Measurements from ENCODE around the gene KLC1. TPM values are rescaled to one million over a fixed set of nuclear protein-coding genes. Genes with fewer than 3 reads are reported as not detected.

KLC1 gene
- total RNA-seq = 217 and 237 TPM in 2 replicates

- peak; percentile 71 for DNase-seq (ENCODE audit: low read depth)
- peak within 1 kb of the TSS; percentile 89 for H3K4me3 ChIP-seq (ENCODE audit: low read depth, low read length)
- no peak for TF ChIP-seq CTCF (IDR thresholded peaks at IDR 0.05; ENCODE audit: insufficient read depth, low read depth, low read length)
These were observed at the start of gene KLC1 for GRCh38 chr14:103628684-103629502. KLC1 (plus strand) TSS chr14:103629211; CDS start chr14:103654565, 25,354 bp downstream.

- DNase-seq (ENCODE audit: low read depth) = no peak
- TF ChIP-seq CTCF (IDR thresholded peaks at IDR 0.05; ENCODE audit: insufficient read depth, low read depth, low read length) = no peak
- H3K4me3 ChIP-seq (ENCODE audit: low read depth, low read length) = no peak overlapping the region
These were observed 47.8 kb upstream of the KLC1 start for GRCh38 chr14:103581206-103581605.

- H3K4me3 ChIP-seq (ENCODE audit: low read depth, low read length) = no peak overlapping the region
- no peak for DNase-seq (ENCODE audit: low read depth)
- TF ChIP-seq CTCF (IDR thresholded peaks at IDR 0.05; ENCODE audit: insufficient read depth, low read depth, low read length) = no peak
These were observed 46.9 kb upstream of the KLC1 start for GRCh38 chr14:103581954-103582703.

GRCh38 chr14:103584326-103584915, 44.6 kb upstream of the KLC1 start:
- no peak for TF ChIP-seq CTCF (IDR thresholded peaks at IDR 0.05; ENCODE audit: insufficient read depth, low read depth, low read length)
- DNase-seq (ENCODE audit: low read depth) = no peak
- no peak overlapping the region for H3K4me3 ChIP-seq (ENCODE audit: low read depth, low read length)

- no peak overlapping the region for H3K4me3 ChIP-seq (ENCODE audit: low read depth, low read length)
- no peak for DNase-seq (ENCODE audit: low read depth)
- TF ChIP-seq CTCF (IDR thresholded peaks at IDR 0.05; ENCODE audit: insufficient read depth, low read depth, low read length) = no peak
These were observed 35.4 kb upstream of the KLC1 start for GRCh38 chr14:103593577-103593976.

GRCh38 chr14:103594265-103594664, 34.7 kb upstream of the KLC1 start:
- H3K4me3 ChIP-seq (ENCODE audit: low read depth, low read length) = no peak overlapping the region
- TF ChIP-seq CTCF (IDR thresholded peaks at IDR 0.05; ENCODE audit: insufficient read depth, low read depth, low read length) = no peak
- DNase-seq (ENCODE audit: low read depth) = peak; percentile 21
